ENCODE data around the gene IL13.
"Not testable (repeated sequence)": the region's sequence is repeated elsewhere in the genome, so short reads cannot be mapped to it uniquely, and the experiment has no call there.

Gene IL13

DNA sequence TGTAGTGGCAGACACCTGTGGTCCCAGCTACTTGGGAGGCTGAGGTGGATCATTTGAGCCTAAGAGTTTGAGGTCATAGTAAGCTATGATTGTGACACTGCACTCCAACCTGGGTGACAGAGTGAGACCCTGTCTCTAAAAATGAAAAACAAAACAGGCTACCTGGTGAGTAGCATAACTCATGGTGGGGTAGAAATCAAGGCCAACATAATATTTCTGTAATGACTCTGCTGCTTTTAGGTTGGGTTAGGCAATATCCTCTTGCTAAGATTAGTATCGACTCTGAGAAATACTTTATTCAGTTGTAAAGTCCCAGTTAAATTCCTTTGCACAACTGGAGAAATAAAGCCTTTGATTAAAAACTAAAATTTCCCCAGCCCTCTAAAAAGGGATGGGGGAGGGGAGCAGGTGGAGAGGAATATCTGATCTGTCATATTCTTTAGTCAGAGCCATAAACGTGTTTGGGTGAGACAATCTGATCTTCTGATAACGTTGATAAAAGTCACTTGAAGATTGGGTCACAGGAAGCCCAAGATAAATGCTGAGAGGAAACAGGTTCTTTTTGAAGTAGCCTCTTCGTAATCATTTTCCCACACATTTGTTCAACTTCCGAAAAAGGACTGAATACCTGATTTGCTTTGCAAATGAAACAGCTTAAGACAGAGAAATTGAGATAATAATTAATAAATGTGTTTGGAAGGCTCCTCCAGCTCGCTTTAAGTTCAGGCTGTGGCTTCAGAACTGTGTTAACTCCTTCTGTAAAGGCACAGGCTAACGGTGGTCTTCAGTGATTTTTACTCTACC is 30.8 kb downstream of the IL13 start:
- no peak for DNase-seq (ENCODE audit: low read depth in 2 of 2)

DNA sequence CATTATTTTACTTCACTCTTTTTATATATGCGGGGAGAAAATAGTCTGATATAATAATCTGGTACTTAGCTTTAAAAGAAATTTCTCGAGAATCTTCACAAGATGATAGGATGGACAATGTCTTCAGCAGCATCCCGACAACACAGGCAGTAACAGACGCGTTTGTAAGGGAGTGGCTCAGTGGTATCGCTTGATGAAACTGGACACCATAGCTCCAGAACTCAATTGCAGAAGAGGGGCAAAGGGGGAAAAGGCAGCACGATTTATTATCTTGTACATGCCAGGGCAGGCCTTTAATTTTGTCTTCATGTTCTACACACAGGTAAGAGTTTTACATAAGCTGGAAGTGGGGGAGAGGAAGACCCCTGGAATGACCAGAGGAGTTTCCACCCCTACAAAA is 31.5 kb downstream of the IL13 start:
- DNase-seq (ENCODE audit: low read depth in 2 of 2) = no peak

DNA sequence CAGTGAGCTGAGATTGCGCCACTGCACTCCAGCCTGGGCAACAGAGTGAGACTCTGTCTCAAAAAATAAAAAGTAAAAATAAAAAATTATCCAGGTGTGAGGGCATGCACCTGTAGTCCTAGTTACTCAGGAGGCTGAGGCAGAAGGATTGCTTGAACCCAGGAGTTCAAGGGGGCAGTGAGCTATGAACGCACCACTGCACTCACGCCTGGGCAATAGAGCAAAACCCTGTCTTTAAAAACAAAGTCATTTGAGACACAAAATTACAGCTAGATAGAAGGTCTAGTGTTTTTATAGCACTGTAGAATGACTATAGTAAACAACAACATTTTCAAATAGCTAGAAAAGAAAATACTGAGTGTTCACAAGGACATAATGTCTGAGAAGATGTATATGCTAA is 32.2 kb downstream of the IL13 start:
- no peak for DNase-seq (ENCODE audit: low read depth in 2 of 2)

DNA sequence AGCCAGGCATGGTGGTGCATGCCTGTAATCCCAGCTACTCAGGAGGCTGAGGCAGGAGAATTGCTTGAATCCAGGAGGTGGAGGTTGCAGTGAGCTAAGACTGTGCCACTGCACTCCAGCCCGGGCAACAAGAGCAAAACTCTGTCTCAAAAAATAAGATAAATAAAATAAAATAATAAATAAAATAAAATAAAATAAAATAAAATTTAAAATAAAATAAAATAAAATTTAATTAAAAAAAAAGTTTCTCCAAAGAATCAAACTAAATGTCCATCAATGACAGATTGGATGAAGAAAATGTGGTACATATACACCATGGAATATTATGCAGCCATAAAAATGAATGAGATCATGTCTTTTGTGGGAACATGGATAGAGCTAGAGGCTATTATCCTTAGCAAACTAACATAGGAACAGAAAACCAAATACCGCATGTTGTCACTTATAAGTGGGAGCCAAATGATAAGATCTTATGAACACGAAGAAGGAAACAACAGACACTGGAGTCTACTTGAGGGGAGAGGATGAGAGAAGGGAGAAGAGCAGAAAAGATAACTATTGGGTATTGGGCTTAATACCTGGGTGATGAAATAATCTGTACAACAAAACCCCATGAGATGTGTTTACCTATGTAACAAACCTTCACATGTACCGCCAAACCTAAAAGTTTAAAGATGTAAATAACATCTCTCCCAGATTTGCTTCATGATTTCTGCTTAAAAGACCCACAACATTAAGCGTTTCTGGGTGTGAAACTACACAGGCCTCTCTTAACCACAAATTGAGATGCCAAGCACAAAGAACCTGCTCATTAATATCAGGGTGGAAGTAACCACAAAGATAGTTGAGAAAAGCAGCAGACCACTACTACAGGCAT is 34.0 kb downstream of the IL13 start:
- not testable (repeated sequence) for DNase-seq (ENCODE audit: low read depth in 2 of 2)

DNA sequence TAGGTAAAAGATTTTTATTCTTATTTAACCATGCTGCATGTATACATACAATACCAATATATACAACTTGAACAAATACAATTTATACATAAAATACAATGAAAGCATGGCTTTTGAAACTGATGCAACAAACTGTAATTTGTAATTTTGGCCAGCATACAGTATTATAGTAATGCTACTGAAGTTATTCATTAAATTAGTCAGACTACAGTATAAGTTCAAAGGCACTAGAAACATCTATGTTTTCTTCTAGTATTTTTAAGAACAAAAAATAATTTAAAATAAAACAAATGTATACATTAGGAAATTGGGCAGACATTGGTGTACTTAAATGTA is 34.6 kb downstream of the IL13 start:
- DNase-seq (ENCODE audit: low read depth in 2 of 2) = no peak

DNA sequence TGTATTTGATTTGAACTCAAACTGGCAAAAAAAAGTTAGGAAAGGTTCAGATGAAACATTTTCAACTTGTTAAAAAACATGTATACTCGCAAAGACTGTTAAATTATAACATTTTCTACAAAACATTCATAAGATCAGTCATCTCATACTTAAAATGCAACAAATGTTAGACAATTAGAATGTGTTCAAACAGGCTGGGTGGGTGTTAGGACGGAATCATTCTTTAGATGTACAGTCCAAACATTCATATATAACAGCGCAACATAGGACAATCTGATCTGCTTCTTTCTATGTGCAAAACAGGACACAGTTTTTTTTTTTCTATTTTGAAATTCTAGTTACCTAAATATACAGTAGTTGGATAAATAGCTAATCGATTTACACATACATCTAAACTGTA is 38.0 kb downstream of the IL13 start:
- DNase-seq (ENCODE audit: low read depth in 2 of 2) = no peak

DNA sequence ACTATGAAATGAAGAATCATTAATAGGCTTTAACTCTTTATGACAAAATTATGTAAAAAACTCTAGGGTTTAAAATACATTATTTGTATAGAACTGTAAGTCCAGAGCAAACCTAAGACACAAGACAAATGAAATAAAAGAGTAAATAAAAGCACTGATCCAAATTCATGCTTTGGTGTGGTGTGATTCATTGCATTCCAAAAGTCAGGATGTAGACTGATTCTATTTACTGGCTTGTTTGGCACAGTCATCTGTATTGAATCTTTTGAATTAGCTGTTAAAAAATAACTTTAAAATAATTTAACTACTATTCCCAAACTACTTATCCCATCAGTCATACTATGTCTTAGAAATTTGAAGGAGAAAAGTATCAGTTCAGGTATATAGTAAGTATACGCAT is 46.9 kb downstream of the IL13 start:
- no peak for DNase-seq (ENCODE audit: low read depth in 2 of 2)

DNA sequence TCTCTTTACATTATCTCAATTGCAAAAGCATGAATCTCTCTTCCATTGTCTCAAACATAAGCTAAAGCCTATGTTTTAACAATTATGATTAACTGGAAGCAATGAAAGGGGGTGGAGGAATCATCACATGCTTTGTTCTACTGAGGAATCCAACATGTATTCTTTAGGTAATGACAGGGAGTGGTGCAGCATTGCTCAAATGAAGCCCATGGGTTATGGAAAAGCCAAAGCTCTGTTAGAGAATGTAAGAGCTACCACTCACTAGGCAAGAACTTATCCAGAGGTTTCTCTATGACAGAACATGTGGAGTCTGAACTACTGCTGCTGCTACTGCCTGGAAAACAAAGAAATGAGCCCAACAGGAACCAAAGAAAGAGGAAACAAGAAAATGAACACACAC is 50.7 kb downstream of the IL13 start:
- no peak for DNase-seq (ENCODE audit: low read depth in 2 of 2)
